Skeletal muscle tissue (tissue), 4 donors: ENCODE results near the gene HOXA4. TPM values are rescaled to one million over a fixed set of nuclear protein-coding genes. Genes with fewer than 3 reads are reported as not detected.

Experiments
- H3K27ac ChIP-seq: one replicate; pipeline ENCODE4 v1.7.0; 2013; ENCODE audit warnings: mild to moderate bottlenecking, low read depth, low read length, inconsistent platforms
- H3K27me3 ChIP-seq, 3 donors: one replicate each; pipeline ENCODE4 v1.7.0; 2013; ENCODE audit warnings: low read length in 3 of 3; ENCODE audit not compliant: control insufficient read depth in 3 of 3, insufficient read depth in 3 of 3
- H3K36me3 ChIP-seq, 3 donors: one replicate each; pipeline ENCODE4 v1.7.0; 2013; ENCODE audit warnings: low read length in 3 of 3; ENCODE audit not compliant: control insufficient read depth in 3 of 3, insufficient read depth in 3 of 3
- H3K4me1 ChIP-seq, 3 donors: one replicate each; pipeline ENCODE4 v1.7.0; 2013; ENCODE audit warnings: low read length in 3 of 3, mild to moderate bottlenecking in 3 of 3; ENCODE audit not compliant: control insufficient read depth in 3 of 3, insufficient read depth in 3 of 3
- H3K4me3 ChIP-seq, 3 donors: one replicate each; pipeline ENCODE4 v1.7.0; 2013; ENCODE audit warnings: low read length in 3 of 3
- H3K9ac ChIP-seq, 3 donors: one replicate each; pipeline ENCODE4 v1.7.0; 2013; ENCODE audit warnings: low read length in 3 of 3, mild to moderate bottlenecking in 3 of 3, moderate library complexity in 2 of 3, low read depth in 1 of 3
- H3K9me3 ChIP-seq, 3 donors: one replicate each; pipeline ENCODE4 v1.7.0; 2013; ENCODE audit warnings: low read length in 3 of 3; ENCODE audit not compliant: control insufficient read depth in 3 of 3
- total RNA-seq: library from RNA; depleted of rRNA; stranded (reverse); fragments of >200 nt; gene quantifications from one replicate; pipeline ENCODE4 v1.2.3, GENCODE V29; 2014
- donor health status: Osteomylitis.

The HOXA4 gene
- total RNA-seq, 1 donor from 2014 or later, result 2.1 TPM

- Histone ChIP-seq H3K27me3 (no peaks in the 10 kb centered on the region), H3K27ac (no peak overlapping the region), H3K4me3 (no peak overlapping the region)
Measured at GRCh38 chr7:27157702-27158431, 27.3 kb upstream of the HOXA4 start.

GRCh38 chr7:27156916-27157701, 26.6 kb upstream of the HOXA4 start:
- Histone ChIP-seq H3K9me3 (no peaks in the 10 kb centered on the region), H3K27me3 (peaks cover 0 to 5% (median 0%) of the 10 kb centered on the region in 3 donors), H3K27ac (peak overlapping the region; percentile 88), H3K9ac (peak overlapping the region; percentile 44 to 93 (median 81)), H3K4me1 (peaks cover 20 to 33% (median 33%) of the 10 kb centered on the region in 3 donors), H3K4me3 (peak overlapping the region; percentile 75 to 89 (median 87)), H3K36me3 (peaks cover 0 to 2% (median 0%) of the 10 kb centered on the region in 3 donors)

More at GRCh38 chr7:27157702-27158431, 27.3 kb upstream of the HOXA4 start:
- Histone ChIP-seq H3K9me3 (no peaks in the 10 kb centered on the region), H3K9ac (no peak overlapping the region), H3K4me1 (peaks cover 18 to 26% (median 26%) of the 10 kb centered on the region in 3 donors), H3K36me3 (peaks cover 0 to 2% (median 0%) of the 10 kb centered on the region in 3 donors)

- Histone ChIP-seq H3K27ac (peak within 1 kb of the TSS; percentile 88), H3K4me1 (peaks cover 27 to 39% (median 39%) of the 10 kb centered on the region in 3 donors), H3K27me3 (peaks cover 0 to 8% (median 0%) of the 10 kb centered on the region in 3 donors), H3K9me3 (no peaks in the 10 kb centered on the region), H3K36me3 (peaks cover 0 to 2% (median 0%) of the 10 kb centered on the region in 3 donors), H3K9ac (peak within 1 kb of the TSS; percentile 81 to 93 (median 89)), H3K4me3 (peak within 1 kb of the TSS; percentile 75 to 89 (median 87))
Measured at GRCh38 chr7:27156508-27156898, 25.9 kb upstream of the HOXA4 start, which contains the start of gene HOXA7. Gene HOXA7 (minus strand): TSS chr7:27156675. CDS start chr7:27156545, 130 bp downstream.

- Histone ChIP-seq H3K27me3 (peaks cover 0 to 8% (median 0%) of the 10 kb centered on the region in 3 donors), H3K4me1 (peaks cover 27 to 42% (median 41%) of the 10 kb centered on the region in 3 donors), H3K9me3 (no peaks in the 10 kb centered on the region), H3K36me3 (peaks cover 0 to 2% (median 0%) of the 10 kb centered on the region in 3 donors), H3K4me3 (peak overlapping the region; percentile 75 to 89 (median 87)), H3K27ac (peak overlapping the region; percentile 88), H3K9ac (peak overlapping the region; percentile 81 to 93 (median 89))
Measured at GRCh38 chr7:27155816-27156507, 25.4 kb upstream of the HOXA4 start.

GRCh38 chr7:27154901-27155815, 24.6 kb upstream of the HOXA4 start:
- peak overlapping the region; percentile 75 to 89 (median 87) for H3K4me3 ChIP-seq
- H3K27me3 ChIP-seq, result peaks cover 0 to 8% (median 0%) of the 10 kb centered on the region in 3 donors
- H3K9me3 ChIP-seq, result no peaks in the 10 kb centered on the region
- peaks cover 0 to 2% (median 0%) of the 10 kb centered on the region in 3 donors for H3K36me3 ChIP-seq
- H3K4me1 ChIP-seq, result peaks cover 32 to 44% (median 40%) of the 10 kb centered on the region in 3 donors
- peak overlapping the region; percentile 81 to 93 (median 89) for H3K9ac ChIP-seq
- H3K27ac ChIP-seq, result peak overlapping the region; percentile 88

- Histone ChIP-seq H3K9me3 (no peaks in the 10 kb centered on the region), H3K4me1 (peaks cover 40 to 46% (median 40%) of the 10 kb centered on the region in 3 donors), H3K27ac (no peak overlapping the region), H3K9ac (no peak overlapping the region), H3K36me3 (peaks cover 0 to 2% (median 0%) of the 10 kb centered on the region in 3 donors), H3K27me3 (peaks cover 0 to 8% (median 0%) of the 10 kb centered on the region in 3 donors), H3K4me3 (no peak overlapping the region)
Measured at GRCh38 chr7:27154369-27154768, 23.8 kb upstream of the HOXA4 start.

GRCh38 chr7:27153526-27153925, 23.0 kb upstream of the HOXA4 start:
- no peaks in the 10 kb centered on the region for H3K9me3 ChIP-seq
- peaks cover 0 to 8% (median 0%) of the 10 kb centered on the region in 3 donors for H3K27me3 ChIP-seq
- no peak overlapping the region for H3K9ac ChIP-seq
- H3K36me3 ChIP-seq, result peaks cover 0 to 2% (median 0%) of the 10 kb centered on the region in 3 donors
- H3K4me1 ChIP-seq, result peaks cover 48 to 55% (median 49%) of the 10 kb centered on the region in 3 donors
- H3K4me3 ChIP-seq, result no peak overlapping the region
- H3K27ac ChIP-seq, result no peak overlapping the region

- Histone ChIP-seq H3K4me1 (peaks cover 54 to 61% (median 54%) of the 10 kb centered on the region in 3 donors), H3K27me3 (peaks cover 0 to 8% (median 0%) of the 10 kb centered on the region in 3 donors), H3K9ac (peak overlapping the region; percentile 91 to 96 (median 93)), H3K4me3 (peak overlapping the region; percentile 89 to 98 (median 94)), H3K36me3 (peaks cover 0 to 2% (median 0%) of the 10 kb centered on the region in 3 donors), H3K9me3 (no peaks in the 10 kb centered on the region), H3K27ac (peak overlapping the region; percentile 78)
Measured at GRCh38 chr7:27152816-27153442, 22.4 kb upstream of the HOXA4 start.
